Stimulated activated CD4-positive, alpha-beta T cell treated with anti-CD3 and anti-CD28 coated beads, Interleukin-1b, Interleukin-23, amount 100 ng/mL, for 1 hour (primary cell): ENCODE results near the gene KCNK1.

Experiments
- DNase-seq, 2 donors: peaks; one replicate each; pipeline ENCODE4 v3.0.0-alpha.2; 2020; ENCODE audit warnings: low read depth in 2 of 2

KCNK1 gene

DNA sequence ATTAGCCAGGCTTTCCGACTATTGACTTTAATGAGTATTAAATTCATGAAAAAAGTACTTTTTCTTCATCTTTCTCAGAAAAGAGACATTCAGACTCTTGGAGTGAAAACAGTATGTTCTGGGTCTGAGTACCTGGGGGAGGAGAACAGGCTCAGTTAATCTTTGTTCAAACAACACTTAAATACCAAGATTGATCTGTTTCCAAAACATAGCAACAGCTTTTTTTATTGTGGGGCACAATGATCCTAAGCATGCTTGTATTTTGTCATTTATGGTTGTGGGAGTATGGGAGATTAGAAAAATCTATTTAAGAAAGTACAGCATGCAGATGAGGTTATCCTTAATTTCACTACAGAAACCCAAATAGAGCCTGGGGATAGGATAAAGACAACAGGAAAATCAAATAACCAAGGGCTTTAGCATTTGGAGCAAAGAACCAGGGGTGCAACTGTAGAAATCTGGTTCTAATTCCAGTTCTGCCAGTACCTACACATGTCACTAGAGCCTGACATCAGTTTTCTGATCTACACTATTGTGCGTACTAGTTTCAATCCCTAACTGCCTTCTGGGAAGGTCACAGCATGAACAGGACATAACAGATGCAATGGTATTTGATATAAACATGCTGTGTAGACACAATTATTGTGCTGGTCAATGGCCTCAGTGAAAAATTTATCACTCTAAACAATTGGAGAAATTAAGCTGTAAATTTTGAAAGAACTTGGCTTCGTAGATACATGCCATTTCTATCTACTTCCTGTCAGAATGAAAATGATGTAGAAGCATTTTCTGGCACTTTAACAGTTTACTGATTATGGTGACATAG, 91.2 kb downstream of the KCNK1 start:
- DNase-seq: no peak

DNA sequence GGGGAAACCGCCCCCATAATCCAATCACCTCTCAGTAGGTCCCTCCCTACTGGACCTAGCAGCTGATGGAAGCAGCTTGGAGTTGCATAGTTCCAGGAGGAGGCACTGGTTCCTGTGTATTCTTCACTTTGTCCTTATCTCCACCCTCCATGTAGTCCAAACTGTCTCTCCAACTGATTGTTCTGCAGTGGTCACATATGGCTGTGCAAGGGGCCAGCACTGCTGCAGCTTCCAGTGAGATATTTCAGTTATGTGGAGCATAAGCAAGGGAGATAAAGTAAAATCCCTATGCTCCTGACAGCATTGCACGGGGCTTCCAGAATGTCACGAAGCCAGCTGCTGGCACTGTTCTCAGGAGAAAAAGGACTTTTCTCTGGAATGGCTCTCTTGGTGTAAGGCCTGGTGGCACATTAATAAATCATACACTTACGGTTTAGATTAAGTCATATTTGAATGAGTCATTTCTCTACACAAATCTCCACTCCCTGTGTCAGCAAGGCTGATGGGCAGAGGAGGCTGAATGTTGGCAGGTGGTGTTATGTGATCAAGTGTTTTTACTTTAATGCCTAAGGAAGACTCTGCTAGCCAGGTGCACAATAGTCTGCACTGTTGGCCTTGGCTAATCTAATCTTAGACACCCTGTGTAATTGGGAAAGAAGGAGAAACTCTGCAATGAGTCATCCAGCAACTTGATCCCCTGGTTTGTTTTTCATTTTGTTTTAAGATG, 93.4 kb downstream of the KCNK1 start:
- DNase-seq: no peak

DNA sequence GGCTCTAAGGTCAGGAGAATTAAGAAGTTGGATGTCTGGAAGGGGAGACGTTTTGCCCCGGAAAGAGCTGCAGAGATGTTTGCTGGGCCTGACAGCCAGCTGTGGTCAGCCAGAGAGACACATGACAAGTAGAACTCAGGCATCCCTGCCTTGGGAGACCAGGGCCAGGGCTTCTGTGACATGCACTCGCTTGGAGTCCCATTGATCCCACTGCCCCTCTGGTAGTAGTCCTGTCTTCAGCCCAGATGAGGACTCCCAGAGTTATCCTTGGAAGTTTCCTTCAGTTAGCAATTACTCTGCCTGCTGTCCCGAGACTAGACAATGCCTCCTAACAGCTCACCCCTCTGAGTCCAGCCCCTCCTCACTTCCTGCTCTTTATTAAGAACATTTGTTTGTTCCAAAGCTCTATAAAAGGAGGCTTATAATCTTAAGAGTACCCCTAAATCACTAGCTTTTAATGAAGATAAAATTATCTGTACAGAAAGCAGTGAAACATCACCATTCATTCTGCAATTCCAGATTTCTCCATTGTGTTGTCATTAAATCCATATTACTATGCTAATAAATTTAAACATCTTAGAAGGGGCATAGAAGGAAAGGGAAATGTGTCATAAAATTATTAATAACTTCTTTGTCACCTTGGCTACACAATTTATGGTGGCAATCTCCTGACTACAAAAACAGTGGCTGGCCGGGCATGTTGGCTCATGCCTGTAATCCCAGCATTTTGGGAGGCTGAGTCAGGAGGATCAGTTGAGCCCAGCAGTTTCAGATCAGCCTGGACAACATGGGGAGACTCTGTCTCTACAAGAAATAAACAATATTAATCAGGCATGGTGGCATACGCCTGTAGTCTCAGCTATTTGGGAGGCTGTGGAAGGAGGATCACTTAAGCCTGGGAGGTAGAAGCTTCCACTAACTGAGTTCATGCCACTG, 94.2 kb downstream of the KCNK1 start:
- no peak for DNase-seq

DNA sequence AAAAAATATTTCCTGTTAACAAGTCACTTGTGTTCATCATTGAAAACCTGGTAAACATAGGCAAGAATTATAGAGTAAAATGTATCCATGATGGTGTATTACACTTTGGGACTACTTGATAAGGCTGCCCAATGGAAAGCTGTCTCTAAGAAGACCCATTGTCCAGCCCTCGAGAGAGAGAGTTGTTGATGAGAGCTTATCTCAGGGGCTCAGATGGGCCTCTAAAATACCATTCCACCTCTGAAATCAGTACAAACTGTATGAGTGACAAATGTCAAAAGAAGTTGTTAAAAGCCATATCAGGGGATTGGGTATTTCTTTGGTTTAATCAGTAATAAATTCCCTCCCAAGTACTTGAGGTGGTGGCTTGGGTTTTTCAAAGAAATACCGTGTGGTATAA, 96.1 kb downstream of the KCNK1 start:
- DNase-seq: no peak

DNA sequence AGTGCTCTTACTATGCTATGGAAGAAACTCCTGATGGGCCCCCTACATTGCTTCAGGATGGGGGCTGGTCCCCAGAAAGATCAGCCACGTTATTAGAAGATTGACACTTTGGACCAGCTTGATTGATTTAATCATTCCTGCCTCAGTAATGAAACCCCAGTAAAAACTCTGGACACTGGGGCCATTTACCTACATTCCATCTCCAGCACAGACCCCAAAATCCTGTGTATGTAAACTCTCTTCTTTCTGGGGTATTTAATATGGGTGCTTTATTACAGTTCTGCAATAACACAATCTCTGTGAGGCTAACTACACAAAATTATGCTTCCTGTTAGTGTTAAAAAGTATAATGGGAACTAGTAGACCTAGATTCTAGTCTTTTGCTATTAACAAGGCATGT, 96.6 kb downstream of the KCNK1 start:
- DNase-seq: no peak

DNA sequence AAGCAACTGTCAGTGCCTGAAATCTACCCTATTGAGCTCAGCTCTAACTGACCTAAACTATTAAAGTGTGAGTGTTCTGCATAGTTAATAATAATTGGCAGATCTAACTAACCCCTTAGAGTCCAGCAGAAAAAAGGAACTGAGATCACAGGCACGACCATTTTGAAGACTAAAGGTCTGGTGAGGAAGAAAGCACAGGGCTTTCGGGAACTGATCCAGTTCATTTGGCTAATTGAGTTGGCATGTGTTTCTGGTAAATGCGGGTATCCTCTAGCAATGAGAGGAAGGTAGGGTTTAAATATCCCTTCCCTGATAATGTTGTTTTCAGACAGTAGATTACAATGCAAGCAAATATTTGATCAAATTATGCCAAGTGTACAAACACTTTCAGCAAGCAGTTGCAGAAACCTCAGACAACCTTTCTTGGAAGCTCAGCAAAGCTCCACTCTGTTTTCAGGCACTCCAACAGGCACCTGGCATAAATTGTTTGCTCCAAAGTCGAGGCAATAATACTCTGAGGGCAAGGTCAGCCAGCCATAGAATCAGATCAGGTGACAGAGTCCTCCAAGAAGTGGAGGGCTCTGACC, 100.8 kb downstream of the KCNK1 start:
- DNase-seq: no peak

DNA sequence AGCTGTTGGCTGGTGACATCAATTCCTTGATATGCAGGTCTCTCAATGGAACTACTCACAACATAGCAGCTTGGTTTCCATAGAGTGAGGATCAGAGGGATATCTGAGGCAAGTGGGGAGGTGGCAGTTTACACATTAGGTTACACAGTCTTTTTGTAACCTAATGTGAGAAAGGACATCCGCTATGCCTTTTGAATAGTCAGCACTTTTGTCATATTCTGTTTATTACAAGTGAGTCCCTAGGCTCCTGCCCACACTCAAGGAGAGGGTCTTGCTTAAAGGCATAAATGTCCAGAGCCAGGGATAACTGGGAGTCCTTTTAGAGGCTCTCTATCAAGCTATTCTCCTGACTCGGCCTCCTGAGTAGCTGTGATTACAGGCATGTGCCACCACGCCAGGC, 104.2 kb downstream of the KCNK1 start:
- no peak for DNase-seq

DNA sequence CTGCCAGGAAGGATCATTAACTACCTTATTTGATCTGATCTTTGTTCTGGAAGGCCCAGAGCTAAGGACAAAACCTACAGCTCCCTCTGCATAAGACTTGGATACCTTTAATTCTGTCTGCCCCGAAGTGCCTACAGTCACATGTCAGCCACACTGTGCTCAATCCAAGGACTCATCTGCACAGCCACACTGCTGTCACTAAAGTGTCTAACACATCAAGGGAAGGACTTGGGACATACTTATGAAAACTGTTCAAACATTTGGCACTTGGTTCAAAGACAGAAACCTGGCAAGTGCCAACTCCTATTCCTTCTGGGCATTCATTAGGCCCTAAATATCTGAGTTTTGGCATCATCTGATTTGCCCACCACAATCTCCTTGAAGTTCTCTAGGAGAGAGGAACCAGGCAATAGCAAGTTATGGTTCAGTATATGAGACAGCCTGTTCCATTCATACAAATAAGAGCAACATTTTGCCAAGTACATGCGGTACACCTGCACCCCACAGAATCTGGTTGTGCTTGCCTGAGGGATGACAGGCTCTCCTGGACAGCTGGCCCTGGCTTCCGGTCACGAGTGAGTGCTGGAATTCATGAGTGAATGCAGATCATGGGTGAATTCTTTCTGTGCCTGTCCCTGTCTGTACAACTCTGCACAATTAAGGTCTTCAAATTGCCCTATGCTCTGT, 105.9 kb downstream of the KCNK1 start:
- no peak for DNase-seq

DNA sequence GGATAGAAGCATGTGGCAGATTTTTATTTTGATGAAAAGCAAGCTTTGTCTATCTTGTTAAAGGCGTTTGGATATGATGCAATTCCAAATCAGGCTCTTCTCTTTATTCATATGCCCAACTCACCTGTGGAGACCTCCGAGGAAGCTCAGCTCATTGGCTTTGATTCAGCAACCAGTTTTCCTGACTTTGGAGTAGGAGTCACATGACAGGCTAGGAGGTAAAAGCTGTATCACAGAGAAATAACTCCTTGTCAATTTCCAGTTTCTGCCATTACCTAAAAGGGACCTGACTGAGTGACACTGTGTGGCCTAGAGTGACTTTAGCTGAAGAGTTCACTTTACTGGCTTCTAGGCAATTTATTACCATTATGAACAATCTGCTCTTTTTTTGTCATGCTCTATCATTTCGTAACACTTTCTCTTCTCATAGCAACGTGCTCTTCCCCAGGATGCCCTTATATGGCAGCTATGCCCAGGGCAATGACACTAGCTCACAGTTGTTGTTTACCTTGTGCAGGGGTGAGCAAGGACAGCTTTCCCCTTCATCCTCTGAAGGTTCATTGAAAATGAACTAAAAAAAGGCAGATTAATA, 107.2 kb downstream of the KCNK1 start:
- DNase-seq: no peak
